Measurements from ENCODE around the gene FAM53B. TPM values are rescaled to one million over a fixed set of nuclear protein-coding genes. Genes with fewer than 3 reads are reported as not detected.
"Not testable (repeated sequence)": the region's sequence is repeated elsewhere in the genome, so short reads cannot be mapped to it uniquely, and the experiment has no call there.

The FAM53B gene, protein sequence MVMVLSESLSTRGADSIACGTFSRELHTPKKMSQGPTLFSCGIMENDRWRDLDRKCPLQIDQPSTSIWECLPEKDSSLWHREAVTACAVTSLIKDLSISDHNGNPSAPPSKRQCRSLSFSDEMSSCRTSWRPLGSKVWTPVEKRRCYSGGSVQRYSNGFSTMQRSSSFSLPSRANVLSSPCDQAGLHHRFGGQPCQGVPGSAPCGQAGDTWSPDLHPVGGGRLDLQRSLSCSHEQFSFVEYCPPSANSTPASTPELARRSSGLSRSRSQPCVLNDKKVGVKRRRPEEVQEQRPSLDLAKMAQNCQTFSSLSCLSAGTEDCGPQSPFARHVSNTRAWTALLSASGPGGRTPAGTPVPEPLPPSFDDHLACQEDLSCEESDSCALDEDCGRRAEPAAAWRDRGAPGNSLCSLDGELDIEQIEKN
- 9.2 and 16.5 TPM in 2 replicates for total RNA-seq

DNA sequence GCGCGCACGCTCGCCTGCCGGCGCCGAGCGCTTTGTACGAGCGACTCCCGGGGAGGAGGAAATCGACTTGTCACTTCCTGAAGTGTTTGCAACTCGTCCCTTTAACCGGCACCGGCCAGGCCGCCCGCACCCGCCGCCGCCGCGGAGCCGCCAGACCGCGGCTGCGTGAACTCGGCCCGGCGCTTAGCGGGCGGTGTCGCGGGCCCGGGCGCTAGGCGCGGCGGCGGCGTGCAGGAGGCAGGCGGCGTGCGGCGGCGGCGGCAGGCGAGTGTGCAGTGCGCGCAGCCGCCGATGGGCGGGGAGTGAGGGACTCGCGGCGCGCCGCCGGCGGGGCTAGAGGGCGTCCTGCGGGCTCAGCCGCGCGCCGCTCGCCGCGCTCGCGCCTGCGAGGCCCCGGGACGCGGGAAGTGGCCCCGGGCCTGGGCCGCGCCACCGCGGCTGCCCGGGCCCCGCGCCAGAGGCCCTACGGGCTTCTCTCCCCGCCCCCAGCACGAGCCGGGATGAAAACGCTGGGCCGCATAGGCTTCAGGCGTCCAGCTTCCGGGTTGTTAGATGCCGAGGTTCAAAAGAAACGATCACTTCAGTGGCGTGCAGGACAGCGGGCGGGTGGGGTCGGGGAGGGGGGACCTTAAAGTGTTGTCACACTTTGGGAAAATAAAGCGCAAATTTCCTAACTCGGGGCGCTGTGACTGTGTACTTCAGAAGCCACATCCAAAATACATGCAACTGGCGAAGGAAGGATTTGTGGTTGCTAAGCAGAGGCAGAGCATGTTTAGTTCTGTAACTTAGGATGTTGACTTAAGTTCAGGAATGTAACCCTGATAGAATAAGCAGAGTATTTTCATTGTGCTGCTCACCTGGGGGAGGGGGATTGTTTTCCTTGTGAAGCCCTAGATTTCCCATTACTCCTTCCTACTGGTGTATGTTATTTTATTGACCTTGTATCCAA lies at the start of gene FAM53B:
Gene FAM53B (minus strand): TSS at position 277 of the 949 bp plus-strand sequence. CDS start 37,665 bp downstream, outside the sequence.
- TF ChIP-seq, protein P1, sequence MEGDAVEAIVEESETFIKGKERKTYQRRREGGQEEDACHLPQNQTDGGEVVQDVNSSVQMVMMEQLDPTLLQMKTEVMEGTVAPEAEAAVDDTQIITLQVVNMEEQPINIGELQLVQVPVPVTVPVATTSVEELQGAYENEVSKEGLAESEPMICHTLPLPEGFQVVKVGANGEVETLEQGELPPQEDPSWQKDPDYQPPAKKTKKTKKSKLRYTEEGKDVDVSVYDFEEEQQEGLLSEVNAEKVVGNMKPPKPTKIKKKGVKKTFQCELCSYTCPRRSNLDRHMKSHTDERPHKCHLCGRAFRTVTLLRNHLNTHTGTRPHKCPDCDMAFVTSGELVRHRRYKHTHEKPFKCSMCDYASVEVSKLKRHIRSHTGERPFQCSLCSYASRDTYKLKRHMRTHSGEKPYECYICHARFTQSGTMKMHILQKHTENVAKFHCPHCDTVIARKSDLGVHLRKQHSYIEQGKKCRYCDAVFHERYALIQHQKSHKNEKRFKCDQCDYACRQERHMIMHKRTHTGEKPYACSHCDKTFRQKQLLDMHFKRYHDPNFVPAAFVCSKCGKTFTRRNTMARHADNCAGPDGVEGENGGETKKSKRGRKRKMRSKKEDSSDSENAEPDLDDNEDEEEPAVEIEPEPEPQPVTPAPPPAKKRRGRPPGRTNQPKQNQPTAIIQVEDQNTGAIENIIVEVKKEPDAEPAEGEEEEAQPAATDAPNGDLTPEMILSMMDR (conservative IDR thresholded peaks at IDR 0.05; ENCODE audit: low read depth, low read length) = no peak
- H3K4me3 ChIP-seq (ENCODE audit: low read depth, low read length) = peak within 1 kb of the TSS; percentile 68
- DNase-seq (ENCODE audit: low read depth) = no peak

DNA sequence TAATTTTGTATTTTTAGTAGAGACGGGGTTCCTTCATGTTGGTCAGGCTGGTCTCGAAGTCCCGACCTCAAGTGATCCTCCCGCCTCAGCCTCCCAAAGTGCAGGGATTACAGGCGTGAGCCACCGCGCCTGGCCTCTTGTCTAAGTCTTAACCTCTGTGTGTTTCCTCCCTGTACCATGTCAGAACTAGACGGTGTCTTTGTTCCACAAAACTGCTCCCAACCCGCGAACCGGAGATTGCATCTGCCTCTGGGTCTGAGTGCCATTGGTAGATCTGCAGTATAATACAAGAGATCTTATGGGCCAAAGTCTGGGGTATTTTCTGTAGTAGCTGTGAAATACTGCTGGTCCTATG lies 48.8 kb upstream of the FAM53B start:
- H3K4me3 ChIP-seq (ENCODE audit: low read depth, low read length) = no peak overlapping the region
- TF ChIP-seq, protein P1 (conservative IDR thresholded peaks at IDR 0.05; ENCODE audit: low read depth, low read length) = no peak
- no peak for DNase-seq (ENCODE audit: low read depth)

DNA sequence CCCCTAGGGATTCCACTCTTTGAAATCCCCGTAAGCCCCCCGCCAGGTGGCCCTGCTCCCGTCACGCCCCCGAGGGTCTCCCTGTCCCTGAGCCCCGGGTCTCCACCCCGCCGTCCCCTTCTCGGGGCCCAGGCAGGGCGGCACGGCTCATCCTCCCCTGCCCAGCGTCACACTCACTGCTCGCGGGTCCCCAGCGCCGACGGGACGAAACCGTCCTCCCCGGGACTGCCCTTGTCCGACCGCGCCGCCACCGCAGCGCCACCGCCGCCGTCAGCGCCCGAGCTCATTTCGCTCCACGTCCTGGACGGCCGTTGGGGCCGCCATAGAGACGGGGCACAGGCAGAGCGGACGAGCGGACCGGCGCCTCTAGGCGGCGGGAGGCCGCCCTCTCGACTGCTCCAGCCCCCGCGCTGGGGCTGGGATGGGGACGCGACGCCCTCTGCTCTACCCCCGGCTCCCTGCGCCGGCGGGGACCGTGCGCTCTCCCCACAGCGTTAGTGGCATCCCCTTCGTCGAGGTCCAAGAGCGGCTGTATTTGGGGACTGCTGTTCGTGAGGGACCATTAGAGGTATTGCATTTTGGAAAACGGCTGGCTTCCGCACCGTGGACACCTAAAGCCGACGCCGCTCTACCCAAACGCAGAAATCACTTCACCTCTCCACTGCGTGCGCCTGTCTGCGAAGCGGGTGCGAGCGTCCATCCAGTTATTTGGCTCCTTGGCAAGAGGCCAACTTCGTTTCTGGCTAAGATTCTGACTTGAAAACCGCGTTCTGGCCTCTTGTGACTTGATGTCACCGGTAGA lies 47.6 kb upstream of the FAM53B start, which contains the start of gene EEF1AKMT2:
Gene EEF1AKMT2 (minus strand): TSS at position 341 of the 802 bp plus-strand sequence. CDS start 54 bp downstream, at position 287.
- peak within 1 kb of the TSS; percentile 99 for H3K4me3 ChIP-seq (ENCODE audit: low read depth, low read length)
- TF ChIP-seq, protein P1 (conservative IDR thresholded peaks at IDR 0.05; ENCODE audit: low read depth, low read length) = no peak
- no peak for DNase-seq (ENCODE audit: low read depth)

DNA sequence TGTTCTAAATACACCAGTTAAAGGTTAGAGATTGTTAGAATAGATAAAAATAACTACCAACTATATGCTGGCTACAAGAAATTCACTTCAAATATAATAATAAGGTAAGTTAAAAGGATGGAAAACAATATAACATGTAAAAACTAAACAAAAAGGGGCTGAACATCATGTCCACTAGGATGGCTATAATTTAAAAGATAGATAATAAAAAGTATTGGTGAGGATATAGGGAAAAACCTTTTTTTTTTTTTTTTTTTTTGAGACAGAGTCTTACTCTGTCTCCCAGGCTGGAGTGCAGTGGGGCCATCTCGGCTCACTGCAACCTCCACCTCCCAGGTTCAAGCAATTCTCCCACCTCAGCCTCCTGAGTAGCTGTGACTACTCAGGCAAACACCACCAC lies 38.7 kb upstream of the FAM53B start:
- not testable (repeated sequence) for H3K4me3 ChIP-seq (ENCODE audit: low read depth, low read length); DNase-seq (ENCODE audit: low read depth)

DNA sequence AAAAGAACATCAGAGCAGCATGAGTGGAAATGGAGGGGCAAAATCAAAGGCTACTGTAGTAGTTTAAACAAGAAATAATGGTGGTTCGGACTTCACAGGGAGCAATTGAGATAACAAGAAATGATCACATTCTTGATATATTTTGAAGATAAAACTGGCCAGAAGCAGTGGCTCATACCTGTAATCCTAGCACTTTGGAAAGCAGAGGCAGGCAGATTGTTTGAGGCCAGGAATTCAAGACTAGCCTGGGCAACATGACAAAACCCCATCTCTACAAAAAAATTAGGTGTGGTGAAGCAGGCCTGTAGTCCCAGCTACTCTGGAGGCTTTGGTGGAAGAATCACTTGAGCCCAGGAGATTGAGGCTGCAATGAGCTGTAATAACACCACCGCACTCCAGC lies 24.6 kb upstream of the FAM53B start:
- no peak for DNase-seq (ENCODE audit: low read depth)
- no peak overlapping the region for H3K4me3 ChIP-seq (ENCODE audit: low read depth, low read length)
- TF ChIP-seq, protein P1 (conservative IDR thresholded peaks at IDR 0.05; ENCODE audit: low read depth, low read length) = no peak

DNA sequence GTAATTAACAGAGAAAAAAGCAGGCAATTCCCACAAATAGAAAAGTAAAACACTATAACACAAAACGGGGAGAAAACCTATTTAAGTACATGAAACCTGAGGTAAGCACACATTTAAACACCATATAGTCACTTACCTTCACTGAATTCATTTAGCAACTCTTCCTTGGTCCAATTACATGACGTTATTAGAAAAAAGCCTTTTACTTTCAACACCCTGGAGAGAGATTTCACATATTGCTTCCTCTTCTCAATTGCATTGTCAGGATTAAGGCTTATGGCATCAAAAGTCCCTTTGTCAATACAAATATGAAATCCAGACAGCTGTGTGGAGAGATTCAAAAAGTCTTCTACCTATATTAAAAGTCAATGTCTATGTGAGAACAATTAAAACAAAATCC lies 21.1 kb upstream of the FAM53B start:
- no peak for DNase-seq (ENCODE audit: low read depth)
- TF ChIP-seq, protein P1 (conservative IDR thresholded peaks at IDR 0.05; ENCODE audit: low read depth, low read length) = no peak
- no peak overlapping the region for H3K4me3 ChIP-seq (ENCODE audit: low read depth, low read length)
